ENCODE results near the gene FBXL4.

- TF ChIP-seq EP300 (conservative IDR thresholded peaks at IDR 0.05; ENCODE audit: poor library complexity, severe bottlenecking) (no peak), CTCF (IDR thresholded peaks at IDR 0.05; ENCODE audit: poor library complexity, severe bottlenecking) (no peak), EZH2 (IDR thresholded peaks at IDR 0.05; ENCODE audit: borderline replicate concordance, insufficient read depth, low read length, poor library complexity, severe bottlenecking) (no peak), POLR2AphosphoS5 (IDR thresholded peaks at IDR 0.05) (peak; percentile 6), TAF1 (IDR thresholded peaks at IDR 0.05; ENCODE audit: low read depth) (no peak)
Measured at GRCh38 chr6:98848539-98849242, 99.1 kb downstream of the FBXL4 start.
